NCI-H128 (cell line): ENCODE results near the gene FARP1.

ENCODE experiments used
- DNase-seq: peaks from one replicate; lab custom pipeline; 2025; ENCODE audit not compliant: unreplicated experiment; lab: John Stamatoyannopoulos, UW

FARP1 gene

DNA sequence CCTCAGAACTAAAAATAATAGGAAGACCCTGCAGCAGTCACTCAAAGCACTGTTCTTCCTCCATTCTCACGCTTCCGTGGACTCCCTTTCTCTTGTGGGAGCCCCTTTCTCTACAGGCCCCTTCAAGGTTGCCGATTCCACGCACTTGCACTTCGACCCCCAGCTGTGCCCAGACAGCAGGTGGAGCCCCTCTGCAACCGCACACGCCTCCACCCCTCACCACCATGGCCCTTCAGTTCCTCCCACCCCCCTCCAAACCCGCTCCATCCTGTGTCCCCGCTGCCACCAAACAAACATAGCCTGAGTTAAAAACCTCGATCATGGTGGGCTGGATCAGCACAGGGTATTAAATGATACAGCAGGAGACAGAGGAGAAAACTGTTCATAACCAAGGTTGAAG, 331.4 kb downstream of the FARP1 start:
- DNase-seq = no peak

DNA sequence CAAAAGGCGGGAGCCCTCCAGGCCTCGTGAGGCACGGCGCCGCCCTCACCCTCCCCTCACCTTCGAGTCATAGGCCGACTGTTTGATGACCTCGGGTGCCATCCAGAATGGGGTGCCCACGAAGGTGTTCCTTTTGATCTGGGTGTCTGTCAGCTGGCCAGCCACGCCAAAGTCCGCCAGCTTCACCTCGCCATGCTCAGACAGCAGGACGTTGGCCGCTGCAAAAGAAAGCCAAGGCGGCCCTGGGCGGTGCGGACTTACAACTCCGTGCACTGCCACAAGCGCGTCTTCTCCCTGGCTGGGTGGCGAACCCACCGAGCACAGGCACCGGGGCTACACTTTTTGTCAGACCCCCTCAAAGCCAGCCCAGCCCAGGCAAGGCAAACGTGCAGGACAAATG, 331.9 kb downstream of the FARP1 start:
- DNase-seq = no peak

DNA sequence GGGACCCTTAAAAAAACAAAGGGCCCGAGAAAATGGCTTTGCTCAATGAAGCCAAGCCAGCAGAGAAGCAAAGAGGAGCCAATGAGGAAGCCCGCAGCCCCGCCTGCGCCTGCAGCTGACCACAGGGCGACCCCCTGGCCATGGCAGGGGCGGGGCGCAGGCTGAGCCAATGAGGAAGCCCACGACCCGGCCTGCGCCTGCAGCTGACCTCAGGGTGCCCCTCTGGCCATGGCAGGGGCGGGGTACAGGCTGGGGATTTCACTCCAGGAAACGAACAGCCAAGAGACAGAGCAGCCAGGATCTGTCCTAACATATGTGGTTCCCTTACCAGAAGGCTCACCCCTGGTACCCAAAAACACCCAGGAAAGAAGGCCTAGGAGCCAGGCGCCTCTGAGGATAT, 332.6 kb downstream of the FARP1 start:
- no peak for DNase-seq

DNA sequence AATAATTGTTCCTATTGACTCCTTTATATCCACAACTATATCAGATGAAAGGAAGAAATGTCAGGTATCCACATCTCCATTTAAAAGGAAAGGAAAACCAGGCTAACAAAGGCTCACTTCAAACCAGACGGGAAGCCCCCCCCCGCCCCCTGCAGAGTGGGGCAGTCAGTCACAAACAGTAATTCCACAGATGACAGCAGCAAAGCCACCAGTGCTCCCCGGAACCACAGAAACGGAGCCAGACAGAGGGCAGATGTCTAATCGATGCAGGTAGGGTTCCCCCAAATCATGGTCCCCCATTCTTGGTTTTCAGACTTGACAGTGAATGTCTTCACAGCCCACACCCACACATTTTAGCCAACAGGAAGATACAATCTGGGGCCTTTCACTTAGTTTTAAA, 333.2 kb downstream of the FARP1 start:
- no peak for DNase-seq

DNA sequence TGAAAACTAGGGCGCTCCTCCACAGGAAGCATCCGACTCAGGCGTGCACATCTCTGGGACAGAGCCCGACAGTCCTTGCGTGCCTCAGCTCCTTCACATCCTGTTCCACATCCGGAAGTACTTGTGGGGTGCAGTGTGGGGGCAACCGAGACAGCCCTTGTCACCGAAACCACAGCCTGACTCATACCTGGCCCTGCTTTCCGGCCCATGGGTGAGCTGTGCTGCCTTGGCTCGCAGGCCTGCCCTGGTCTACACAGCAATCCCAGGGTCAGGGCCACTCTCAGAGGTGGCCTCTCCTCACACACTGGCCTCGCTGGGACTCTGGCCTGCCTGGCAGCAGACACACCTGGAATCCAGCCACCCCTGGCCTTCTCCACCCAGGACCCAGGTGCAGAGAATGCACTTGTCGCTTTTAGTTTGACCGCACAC, 333.7 kb downstream of the FARP1 start:
- no peak for DNase-seq

DNA sequence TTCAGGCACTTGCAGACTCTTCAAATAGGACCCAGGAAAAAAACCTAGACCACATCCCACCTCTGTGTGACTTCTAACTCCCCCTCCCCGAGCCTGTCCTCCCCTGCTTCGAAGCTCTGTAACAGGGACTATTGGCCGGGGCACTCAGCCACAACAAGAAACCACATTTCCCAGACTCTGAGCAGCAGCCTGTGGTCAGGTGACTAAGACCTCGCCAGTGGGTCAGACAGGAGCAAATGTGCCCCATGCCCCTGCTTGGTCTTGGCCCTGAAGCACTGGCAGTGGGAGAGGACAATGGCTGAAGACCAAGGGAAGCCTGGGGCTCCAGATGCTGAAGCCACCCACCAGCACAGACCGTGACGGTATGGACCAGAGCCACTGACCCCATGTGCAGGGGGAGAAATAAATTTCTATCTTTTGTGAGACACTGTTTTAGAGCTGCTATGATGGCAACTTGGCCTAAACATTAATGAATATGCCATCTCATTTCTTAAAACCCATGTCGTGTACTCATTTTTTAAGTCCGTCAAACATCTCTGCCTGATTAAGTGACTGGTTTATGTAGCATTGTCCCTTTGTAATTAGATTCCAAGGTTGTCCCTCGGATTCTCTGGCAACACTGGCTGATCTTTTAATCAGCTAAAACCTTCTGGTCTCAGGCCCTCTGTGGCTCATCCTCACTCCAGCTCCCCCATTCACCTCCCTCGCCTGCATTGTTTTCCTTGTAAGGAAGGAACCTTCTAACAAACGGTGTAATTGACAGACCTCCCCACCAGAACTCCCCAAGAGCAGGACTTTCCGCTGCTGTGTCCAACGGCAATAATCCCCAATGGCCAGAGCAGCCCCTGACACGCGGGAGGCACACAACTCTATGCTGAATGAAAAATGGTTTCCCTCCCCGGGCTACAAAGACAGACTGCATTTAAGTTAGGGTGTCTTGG, 335.6 kb downstream of the FARP1 start:
- no peak for DNase-seq

DNA sequence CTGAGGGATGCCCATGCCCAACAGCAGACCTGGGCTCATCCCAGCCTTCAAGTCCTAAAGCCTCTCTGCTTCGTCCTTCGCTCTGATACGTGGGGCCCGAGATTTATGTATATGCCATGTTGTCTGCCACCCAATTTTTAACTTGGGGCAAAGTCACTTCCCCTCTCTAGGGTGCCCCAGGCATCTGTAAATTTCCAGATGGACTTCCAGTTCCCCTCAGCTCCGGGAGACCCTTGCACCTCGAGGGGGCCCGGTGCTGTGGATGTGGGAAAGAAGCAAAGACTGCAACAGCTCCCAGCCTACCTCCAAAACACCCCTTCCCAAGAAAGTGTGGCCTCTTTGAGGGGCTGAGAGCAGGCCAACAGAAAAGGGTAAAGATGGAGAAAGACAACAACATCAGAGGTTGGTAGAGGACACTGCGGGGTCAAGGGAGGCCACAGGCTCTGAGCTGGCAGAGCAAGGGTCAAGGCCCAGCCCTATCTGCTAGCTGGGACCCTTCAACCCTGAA, 336.7 kb downstream of the FARP1 start:
- DNase-seq = no peak

DNA sequence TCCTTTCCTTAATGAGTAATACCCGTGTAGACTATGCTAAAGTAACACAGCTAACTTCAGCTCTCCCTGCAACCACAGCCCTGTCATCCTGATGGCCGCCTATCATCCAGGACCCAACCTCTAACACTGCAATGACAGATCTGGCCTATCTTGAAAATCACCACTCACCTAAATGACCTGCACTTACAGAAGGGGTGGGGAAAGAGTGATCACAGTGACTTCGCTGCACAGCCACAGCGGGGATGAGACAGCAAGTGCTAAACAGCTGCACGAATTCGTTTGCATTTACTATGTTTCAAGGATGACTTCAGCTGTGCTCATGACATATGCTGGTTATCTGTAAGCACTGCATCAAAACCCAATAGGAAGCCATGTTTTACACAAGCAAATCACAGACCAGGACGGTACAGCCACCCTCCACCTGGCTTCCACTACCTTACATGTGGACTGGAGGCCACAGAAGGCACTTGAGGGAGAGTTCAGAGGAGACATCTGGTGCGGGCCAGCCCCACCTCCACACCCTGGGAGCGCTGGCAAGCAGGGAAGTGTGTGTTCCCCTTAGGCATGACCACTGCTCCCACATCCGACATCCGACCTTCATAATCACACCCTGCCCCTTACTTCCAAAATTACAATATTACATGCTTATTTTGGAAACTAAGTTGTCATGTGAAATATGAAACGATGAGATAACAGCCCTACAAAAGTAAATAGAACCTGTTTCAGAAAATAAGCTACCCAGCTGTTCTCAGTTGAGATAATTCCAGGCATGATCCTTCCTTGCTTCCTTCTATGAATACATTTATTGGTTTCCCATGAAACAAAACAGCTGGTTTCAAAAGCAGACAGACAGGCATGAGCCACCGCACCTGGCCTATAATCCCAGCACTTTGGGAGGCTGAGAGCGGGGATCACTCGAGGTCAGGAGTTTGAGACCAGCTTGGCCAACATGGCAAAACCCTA, 338.3 kb downstream of the FARP1 start:
- no peak for DNase-seq

DNA sequence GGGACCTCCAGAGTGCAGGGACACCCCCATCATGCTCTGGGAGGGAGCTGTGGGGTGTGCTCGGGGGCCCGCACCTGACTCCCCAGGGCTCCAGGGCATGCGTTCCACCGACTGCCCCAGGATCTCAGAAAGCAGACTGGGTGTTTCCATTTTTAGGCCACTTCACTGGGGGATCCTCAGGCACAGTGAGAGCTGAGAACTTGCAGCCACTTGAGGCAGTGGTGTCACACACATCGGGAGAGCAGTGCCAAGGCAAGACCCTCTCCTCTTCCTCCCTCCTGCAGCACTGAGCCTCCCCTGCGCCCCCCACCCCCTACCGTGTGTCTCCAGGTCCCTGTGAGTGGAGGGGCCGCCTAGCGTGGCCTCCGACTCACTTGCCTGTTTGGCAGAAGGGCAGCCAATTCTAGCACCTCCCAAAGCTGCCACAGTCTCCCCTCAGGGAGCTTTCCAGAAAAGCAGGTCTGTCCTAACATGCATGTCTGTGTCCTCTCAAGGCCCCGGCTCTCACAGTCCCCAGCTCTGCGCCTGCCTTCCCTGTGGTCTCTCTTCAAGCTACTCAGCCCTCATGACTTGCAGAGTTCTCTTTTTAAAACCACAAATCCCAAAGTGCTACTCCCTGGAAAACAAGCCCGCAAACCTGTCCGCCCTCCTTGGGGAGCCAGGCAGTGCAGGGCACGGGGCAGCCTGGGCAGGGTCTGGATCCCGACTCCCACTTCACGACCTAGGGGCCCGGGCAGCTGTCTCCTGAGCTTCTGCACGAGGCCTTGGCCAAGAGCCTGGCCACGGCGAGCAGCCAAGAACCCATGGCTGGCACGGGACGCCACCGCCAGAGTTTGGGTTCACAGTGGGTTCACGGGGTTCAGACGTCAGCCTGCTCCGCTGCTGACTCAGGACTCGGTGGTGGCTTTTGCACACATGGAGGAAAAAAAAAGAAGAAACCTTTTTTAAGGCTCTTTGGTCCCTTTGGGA, 339.9 kb downstream of the FARP1 start:
- no peak for DNase-seq

DNA sequence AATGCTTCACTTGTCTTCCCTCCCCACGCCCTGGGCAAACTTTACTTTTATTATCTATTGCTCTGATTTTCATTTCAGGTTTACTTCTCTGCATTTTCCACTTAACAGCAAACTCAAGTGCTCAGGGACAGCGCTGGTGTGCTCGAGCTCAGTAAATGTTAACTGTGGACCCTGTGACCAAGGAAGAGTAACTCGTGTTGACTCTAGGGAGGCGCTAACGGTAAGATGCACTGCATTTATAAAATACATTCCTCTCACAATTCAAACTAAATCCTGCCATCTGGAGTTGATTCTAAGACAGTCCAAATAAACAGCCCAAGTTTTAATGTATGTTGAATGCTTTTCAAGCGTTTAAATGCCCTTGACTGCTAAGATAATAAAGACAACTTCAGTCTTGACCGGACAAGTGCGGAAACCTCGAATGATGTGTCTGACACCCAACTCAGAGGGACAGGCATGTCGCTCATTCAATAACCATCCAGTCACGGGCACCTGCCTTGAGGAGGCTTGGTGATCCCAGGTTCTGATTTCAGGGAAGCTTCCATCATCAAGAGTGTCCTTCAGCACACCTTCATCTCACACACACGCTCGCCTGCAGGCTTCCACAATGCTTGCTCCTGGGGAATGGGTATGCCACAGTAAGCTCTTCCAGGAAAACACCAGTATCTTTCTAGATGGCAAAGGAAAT, 340.9 kb downstream of the FARP1 start:
- DNase-seq = no peak

DNA sequence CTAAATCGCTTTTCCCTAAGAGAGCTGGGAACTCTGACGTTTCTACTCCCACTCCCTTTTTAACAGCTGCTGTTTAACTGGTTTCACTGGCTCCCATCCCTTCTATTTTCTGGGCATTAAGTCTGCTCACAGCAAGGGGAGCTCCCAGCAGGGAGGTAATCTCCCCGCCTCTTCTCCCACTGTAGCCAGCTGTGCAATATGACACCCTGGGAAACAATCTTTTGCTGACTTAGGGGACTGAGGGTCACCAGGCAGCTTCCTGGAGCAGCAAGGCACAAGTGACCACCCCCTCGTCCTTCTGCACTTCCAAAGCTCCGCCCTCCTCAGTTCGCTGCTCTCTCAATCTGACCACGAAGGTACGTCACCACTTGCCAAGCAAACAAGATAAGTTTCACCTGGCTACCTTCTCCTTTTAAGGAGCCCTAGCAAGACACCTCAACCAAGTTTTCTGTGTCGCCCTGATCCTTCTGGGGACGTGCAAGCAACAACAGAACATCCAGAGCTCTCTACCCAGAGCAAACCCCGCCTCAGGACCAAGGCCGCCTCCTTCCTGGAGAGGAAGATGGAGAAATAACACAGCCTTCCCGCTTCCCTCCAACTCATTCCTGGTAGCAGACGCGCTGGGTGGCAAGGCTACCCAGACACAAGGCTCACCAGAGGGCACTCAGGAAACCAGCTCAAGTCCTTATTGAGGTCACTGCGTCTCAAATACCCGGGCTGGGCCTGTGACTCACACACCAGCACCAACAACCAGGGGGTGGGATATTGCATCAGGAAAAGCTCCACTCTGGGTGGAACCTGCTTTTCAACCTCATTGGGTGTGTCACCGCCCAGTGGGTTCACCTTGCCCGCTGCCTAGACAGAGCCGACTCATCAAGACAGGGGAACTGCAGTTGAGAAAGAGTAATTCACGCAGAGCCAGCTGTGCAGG, 341.7 kb downstream of the FARP1 start:
- DNase-seq = no peak

DNA sequence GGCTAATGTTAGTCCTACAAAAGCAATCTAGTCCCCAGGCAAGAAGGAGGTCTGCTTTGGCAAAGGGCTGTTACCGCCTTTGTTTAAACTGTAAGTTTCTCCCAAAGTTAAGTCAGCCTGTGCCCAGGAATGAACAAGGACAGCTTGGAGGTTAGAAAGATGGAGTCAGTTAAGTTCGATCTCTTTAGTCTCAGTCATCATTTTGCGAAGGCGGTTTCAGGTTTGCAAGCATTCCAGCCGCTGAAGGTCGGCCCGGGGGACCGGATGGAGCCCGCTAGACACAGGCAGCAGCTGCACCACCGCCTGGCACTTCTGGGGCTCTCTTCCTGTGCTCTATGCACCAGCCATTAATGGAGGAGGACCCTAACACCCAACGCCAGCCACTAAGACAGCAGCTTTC, 342.7 kb downstream of the FARP1 start:
- DNase-seq = no peak

DNA sequence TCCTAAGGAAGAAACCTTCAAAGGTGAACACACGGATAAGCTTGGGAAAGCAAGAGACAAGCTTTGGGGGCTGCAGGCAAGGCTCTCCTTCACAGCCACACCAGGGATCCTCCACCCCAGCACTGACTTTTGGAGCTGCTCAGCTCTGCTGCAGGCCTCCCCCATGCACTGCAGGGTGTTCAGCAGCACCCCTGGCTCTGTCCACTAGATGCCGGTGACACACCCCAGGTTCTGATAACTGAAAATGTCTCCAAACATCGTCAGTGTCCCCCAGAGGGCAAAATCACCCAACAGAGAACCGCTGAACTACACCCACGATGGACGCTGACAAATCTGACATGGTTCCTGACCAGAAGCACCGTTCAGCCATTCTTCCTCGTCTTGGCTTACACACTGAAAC, 343.5 kb downstream of the FARP1 start:
- DNase-seq = no peak

DNA sequence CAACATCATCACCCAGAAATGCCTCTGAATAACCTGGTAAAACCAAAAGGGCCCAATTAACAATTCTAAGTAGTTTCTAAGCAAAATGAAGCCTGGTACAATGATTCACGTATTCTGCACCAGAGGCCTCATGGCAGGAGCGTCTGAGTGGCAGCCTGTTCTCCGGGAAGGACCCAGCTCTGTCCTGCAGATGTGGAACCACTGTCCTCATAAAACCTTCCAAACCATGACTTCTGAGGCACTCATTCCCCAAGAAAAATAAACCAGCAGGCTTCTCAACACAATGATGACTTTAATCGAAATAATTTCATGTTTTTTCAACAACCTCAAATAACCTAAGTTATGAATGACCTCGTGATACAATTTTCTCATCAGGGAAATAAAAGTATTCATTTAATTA, 344.1 kb downstream of the FARP1 start:
- DNase-seq = no peak

DNA sequence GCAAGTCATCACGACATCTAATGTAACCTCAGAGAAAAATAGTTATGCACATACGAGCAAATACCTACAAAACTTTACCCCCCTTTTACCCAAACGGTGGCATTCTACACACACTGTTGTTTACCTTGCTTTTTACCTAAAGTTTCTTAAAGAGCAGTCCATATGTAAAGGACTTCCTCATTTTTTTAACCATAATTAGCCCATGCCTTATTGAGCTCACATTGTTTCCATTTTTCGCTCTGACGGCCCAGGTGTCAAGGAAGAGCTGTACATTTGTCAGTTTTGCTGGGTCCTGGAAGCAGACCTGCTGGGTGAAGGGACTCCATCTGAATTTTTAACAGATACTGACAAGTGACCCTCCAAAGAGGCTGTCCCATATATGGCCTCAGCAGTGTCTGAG, 344.6 kb downstream of the FARP1 start:
- no peak for DNase-seq

DNA sequence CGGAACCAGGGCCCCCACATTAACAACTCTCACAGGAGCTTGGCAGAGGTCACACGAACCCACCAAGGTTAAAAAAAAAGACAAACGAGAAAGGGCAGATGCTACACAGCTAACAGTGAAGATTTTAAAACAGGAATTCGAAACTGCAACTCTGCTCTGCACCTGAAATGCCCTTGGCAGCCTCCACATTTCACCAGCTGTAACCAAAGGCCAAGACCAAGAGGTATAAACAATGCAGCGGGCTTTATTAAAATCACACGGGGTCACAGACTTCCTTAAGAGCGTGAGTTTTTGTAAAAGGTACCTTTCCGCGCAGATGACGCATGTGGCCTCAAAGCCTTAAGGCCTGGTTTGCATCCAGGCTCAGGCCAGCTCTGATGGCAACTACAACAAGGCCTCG, 345.8 kb downstream of the FARP1 start:
- DNase-seq = no peak

DNA sequence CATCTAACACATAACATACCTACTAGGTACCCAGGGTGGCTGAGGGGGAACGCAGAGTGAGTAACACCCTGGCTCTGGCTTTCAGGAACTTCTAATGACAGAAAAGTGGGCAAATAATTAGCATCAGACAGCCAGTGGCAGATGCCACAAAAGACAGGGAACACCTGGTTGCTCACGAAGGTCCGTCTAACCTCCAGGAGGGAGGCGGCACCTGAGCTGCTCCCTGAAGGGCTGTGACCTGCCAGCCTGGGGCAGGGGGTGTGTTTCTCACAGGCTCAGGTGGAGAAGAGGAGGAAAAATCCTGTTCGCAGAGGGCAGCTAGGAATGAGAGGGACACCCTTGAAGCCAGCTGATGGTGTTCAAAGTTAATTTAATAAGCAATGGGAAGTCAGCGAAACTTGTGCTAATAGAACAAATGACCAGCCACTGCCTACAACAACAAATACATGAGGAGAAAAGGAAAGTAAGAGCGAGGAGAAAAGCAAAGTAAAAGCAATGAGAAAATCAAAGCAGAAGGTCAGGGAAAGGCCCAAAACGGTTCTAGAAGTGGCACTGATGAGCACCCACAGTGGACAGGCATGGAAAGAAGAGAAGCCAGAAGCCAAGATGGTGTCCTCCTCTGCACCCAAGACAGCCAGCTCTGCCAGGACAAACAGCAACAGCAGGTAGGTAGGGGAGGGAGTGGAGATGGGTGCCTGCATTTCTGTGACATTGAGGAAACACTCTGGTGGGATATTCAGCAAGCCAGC, 346.7 kb downstream of the FARP1 start:
- no peak for DNase-seq

DNA sequence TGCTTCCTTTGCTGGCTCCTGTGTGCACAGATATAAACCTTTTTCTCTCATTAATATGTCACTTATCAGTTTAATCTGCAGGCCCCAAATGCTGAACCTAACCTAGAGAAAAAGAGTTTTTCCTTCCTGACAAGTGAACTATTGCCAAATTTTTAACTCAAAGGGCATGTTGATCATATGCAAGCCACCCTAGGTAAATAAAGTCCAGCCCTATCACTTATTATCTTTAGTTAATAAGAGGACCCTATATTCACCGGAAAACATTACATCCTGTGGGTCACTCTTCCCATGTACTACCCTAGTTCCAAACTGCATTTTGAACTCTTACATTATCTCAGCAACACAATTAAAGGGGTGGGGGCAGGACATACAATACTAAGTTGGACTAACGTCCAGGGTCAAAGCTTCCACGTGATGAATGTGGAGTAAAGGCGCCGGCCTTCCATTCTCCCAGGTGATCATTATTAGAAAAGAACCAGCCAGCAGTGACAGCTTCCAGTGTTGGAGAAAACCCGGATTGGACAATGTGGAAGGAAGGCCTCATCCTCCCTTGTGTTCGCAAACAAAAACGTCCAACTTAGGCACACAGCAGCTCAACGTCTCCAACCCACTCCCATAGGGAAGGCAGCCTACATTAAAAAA, 347.4 kb downstream of the FARP1 start:
- DNase-seq = no peak
